HG02981 (cell line): Measurements from ENCODE around the gene RARRES1.

Source experiments
- ATAC-seq: cut with Tn5 transposase; IDR thresholded peaks from one replicate; pipeline ENCODE4 v1.9.1; 2021; ENCODE audit warnings: mild to moderate bottlenecking, moderate library complexity; ENCODE audit not compliant: unreplicated experiment

The RARRES1 gene

DNA sequence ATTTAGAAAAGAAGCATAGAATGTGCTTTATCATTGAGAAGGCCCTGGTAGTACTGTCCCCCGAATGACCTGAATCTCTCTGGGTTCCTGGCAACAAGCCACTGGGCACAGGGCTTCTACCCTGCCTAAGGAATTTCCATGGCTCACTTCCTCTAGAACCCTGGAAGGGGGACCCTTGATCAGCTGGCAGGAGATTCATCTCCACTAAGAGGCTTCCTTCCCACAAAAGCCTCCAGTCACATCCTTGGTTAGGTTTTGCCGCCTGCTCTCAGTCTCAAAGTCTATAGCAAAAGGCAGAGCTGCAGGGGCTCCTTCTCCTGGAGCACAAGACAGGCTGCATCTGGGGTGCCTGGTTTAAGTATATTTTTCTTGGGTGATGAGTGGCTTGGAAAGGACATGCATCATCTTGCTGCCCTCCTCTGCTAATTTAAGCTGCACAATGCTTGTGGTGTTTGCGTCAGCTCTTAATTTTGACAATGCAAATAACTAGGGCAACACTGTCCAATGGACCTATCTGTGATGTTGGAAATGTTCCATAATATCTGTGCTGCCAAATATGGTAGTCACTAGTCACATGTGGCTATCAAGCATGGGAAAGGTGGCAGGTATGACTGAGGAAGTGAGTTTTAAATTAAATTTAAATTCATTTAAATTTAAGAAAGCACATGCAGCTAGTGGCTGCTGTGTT lies 33.4 kb upstream of the RARRES1 start:
- ATAC-seq: no peak

DNA sequence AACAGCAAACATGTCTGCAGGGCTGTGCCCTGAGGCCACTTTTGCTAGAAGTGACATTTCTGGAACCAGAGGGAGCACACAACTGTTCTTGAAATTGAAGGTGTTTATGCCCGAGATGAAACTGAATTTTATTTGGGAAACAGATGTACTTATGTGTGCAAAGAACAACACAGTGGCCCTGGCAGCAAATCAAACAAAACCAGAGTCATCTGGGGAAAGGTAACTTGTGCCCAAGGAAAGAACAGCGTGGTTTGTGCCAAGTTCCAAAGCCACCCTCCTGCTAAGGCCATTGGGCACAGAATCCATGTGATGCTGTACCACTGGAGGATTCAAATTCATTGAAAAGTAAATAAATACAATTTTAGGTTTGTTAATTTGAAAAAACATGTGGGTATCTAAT lies 31.2 kb upstream of the RARRES1 start:
- ATAC-seq: no peak

DNA sequence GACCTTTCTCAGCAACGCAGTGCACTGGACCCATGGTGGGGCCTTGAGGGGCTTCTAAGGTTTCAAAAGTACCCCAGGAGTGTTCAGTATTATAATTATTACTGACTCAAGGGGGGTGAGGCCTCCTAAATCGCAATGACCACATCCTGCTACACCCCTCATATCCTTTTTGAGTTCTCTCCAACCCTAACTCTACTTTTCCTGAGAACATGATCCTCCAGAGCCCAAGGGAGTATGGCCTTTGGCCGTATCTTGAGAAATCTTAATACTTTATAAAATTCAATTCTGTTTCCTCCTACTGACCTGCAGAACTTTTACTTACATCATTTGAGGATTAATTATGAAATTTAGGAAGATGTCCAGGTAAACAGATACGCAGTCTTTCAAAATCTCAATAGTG lies 30.4 kb upstream of the RARRES1 start:
- no peak for ATAC-seq

DNA sequence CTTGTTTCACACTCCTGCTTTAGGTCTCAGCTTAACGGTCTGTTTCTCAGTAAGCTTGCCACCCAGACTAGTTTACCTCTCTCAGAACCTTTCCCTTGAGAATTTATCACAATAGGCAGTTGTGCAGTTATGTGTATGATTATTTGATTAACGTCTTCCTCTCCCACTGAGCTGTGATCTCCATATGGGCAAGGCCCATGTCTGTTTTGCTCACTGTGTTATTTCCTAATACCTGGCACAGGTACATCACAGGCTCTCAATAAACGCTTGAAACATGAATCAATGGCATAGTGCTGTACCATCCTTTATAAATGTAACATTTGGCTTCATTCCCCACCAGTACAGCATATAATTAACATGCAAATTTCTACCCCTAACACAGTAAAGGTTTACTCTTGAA lies 29.1 kb upstream of the RARRES1 start:
- no peak for ATAC-seq

DNA sequence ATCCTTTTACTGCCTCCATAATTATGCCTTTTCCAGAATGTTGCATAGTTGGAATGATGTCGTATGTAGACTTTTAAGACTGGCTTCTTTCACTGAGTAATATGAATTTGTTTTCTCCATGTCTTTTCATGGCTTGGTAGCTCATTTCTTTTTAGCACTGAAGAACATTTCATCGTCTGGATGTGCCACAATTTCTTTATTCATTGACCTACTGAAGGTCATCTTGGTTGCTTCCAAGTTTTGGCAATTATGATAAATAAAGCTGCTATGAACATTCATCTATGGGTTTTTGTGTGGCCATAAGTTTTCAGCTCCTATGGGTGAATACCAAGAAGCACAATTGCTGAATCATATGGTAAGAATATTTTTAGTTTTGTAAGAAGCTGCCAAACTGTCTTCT lies 23.2 kb upstream of the RARRES1 start:
- ATAC-seq: no peak

DNA sequence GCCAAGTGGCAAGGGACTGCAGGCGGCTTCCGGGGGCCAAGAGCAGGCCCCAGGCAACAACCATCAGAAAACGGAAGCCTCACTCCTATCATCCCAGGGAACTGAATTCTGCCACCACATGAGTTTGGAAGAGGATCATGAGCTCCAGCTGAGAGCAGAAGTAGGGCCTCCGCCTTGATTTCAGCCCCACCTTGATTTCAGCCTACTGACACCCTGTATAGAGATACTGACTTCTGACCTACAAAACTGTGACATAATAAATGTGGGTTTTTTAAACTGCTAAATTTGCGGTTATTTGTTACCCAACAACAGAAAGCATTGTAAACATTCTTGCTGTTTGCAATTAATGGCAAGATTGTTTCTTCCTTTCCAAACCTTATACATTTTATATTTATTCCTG lies 21.6 kb upstream of the RARRES1 start:
- no peak for ATAC-seq

DNA sequence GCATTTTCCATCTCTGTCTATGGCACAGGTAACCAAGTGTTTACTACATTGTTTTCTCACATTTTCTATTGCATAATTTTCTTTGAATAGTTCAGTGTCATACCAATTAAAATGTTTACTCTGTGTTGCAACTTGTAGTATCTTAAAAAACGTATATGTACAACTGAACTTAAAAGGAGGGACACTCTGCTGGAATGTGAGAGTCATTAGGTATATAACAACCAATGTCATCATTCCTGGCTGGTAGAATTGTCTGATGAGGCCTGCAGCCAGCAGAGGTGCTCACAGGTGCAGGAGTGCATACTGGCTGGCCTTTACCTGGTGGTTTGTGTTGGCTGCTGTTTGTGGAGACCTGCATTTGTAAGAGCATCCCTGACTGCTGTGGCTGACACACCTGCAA lies 19.1 kb upstream of the RARRES1 start:
- no peak for ATAC-seq

DNA sequence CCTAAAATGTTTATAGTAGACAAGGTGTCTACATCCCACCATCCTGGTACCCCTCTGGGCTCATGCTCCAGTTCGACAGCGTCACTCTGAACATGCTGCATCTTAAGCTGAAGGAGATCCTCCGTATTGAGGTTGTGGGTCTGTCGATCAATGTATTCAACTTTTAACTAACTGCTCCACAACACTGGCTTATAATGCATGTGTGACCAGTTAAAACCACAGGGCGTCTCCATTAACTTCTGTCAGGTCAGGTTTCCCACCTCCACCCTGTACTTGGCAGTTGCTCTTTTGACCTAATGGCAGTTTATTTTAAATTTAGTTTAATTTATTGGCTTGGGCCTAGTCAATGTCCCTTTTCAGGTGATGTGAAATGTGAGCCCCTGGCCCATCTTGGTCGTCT lies 17.8 kb upstream of the RARRES1 start:
- no peak for ATAC-seq

DNA sequence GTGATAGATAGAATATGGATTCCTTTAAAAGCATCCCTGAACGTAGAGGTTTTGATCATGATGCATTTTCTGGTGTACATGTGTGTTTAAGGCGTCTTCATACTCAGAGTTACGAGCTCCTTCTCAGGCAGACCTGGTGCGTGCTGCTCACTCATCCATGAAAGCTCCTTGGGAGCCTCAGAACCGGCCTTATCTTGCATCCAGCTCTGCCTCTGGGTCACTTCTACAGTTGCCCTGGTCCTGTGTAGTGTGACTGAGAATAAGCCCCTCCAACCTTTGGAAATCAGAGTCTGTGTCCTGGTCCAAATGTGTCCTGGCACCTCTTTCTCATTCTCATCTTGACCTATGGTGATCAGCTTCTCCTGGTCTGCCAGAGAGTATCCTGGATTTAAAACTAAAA lies 17.3 kb upstream of the RARRES1 start:
- no peak for ATAC-seq

DNA sequence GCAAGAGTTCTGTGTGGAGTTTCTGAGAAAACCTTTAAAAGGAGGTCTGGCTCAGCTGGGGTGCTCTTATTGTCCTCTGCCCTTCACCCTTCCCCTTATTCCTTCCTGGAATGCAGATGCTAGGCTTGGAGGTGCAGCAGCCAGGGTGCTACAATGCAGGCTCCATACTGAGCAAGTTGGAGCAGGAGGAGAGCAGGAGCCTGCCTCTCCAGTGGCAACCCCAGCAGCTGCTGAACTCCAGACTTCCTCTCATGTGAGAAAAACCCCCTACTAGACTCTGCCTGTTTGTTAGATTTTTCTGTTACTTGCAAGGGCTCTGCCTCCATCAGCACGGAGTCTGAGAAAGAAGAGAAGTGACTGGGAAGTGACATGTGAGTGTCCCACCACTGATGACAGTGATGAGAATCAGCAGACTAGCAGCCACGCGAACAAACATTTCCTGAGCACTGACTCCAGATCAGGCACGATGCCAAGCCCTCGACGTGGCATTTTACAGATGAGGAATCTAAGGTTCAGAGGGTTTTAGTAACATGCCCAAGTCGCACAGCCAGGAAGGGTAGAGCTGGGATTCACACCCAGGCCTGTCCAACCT lies 16.1 kb upstream of the RARRES1 start:
- no peak for ATAC-seq

DNA sequence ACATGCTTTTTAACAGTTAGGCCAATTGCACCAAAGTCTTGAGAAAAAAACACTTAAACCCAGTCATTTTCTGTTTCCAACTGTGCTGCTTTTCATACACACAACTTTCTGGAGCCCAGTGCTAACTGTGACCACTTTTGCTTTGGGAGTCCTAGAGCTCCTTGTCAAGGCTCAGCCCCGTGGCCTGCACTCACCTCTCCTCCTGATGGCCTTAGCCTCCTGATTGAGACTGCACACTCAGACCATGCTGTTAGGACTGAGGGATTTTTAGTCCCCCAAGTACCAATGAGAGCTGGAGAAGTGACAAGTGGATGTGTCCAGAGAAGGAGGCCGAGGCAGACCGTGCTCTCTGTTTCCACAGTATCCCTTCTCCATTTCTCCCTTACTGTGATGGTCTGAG lies 15.2 kb upstream of the RARRES1 start:
- no peak for ATAC-seq

DNA sequence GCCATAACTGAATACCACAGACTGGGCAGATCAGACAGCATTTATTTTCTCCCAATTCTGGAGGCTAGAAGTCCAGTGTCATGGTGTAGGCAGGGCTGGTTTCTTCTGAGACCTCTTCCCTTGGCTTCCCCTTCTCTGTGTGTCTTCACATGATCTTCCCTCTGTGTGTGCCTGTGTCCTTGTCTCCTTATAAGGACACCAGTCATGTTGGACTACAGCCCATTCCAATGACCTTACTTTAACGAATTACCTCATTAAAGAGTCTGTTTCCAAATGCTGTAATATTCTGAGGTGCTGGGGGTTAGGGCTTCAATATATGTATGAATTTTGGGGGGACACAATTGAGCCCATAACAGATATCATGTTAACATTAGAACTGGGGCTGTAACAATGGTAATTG lies 13.3 kb upstream of the RARRES1 start:
- ATAC-seq: no peak

DNA sequence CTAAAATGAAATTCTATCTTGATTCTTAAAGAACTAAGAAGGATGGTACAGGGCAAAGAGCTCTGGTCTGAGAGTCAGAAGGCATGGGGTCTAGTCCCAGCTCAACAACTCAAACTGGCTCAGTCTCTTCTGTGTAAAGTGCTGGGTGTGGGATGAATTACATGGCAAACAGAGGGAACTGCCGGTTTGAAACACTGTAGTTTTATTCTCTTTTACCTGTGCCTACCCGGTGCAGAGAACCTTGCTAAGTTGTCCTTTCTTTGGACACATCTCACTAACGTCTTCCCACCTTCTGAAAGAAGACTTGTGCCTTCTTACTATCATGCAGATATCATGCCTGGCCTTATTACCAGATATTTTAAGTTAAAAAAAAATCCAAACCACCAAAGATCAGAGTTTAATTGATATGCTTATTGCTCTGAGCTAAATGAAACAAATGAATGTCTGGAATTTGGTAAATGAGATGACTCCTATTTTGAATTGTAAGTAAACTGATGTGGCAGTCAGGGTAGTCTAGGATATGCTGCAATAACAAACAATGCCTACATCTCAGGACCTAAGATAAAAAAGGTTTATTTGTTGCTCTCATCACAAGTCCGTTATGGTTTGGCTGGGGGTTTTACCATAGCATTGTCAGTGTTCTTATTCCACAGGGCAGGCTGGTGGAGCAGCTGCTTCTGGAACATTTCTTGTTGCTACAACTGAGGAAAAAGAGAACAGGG lies 12.5 kb upstream of the RARRES1 start:
- ATAC-seq: no peak

DNA sequence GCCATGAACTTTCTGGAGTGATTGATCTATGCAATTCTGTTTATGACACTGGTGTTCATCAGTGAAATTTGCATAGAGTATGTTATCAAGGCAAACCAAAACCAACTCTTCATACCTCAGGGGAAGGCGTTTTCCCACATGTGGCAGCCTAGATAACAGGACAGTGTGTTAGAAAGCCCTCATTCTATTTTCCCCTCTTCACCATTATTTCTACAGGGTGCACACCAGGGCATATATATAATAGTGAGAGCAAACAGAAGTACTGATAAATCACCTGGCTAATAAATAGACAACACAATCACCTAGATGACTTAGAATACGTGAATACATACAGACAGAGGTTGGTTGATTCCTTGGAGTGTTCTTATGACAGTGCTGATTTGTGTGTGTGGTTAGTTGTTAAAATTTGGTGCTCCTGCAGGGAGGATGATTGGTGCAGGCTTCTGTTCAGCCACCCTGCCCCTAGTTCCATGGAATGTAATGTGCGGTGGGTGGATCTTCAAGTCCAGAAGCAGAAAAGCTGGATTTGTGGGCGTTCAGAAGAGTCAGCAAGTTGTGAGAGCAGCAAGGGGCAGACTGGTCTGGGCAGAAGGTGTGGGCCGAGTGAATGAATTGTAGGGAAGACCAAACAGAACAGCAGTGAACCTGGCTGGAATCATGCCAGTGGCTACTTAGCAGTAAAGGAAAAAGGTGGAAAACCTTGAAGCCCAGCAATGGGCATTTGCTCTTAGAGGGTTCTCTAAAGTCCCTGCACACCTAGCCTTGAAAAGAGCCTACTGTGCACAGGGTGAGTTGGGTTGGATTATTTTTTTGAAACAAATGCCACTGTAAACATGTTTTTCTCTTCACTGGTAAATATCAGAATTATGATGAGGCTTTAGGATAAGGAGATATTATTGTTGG lies 11.7 kb upstream of the RARRES1 start:
- no peak for ATAC-seq

DNA sequence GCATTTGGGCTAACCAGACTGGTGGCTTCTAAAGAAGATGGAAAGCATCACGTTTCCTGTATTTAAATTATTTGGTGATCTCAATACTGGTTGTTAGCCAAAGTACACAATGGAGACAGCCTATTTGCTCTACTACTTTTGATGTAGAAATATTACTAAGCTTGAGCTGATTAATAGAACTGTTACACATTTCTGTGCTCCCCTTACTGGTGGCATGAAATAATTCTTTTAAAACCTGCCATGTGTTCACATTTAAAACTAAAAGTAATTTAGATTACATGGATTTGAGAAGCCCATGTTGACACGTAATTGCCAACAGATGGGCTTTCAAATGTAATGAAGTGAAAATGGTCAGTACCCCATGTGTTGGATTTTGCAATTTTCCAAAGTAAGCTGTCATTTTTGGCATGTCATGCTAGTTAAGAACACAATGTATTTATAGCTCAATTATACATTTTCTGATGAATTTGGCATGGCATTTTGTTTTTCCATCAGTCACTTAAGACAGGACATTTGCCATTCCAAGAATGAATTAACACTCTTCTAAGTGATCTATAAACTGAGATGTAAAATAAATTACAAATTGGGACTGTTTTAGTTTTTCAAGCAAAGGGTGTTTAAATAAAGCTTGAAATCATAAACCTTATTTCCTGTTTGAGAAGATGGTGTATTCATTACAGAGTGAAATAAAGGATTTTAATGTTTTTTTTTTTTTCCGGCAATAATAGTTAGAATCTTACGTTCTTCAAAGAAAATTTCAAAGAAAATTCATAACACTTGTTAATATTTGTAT lies 10.8 kb upstream of the RARRES1 start:
- no peak for ATAC-seq

DNA sequence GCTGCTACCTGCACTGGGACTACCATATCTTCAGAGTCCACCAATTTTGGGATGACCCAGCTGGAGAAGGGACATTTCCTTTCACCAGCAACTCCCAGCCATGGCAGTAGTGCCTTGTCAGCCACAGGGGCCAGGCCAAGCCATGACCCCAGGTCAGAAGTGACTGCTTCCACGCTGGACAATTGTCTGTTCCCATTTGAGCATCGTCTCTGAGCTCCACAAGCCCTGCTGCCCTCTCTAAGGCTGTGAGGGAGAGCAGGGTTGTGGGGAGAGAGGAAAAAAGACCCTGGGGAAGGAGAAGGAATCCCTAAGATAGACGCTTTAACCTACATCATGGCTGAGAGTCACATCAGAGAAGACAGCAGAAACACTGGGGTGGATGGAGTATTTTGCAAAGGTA lies 7.4 kb upstream of the RARRES1 start:
- ATAC-seq: no peak

DNA sequence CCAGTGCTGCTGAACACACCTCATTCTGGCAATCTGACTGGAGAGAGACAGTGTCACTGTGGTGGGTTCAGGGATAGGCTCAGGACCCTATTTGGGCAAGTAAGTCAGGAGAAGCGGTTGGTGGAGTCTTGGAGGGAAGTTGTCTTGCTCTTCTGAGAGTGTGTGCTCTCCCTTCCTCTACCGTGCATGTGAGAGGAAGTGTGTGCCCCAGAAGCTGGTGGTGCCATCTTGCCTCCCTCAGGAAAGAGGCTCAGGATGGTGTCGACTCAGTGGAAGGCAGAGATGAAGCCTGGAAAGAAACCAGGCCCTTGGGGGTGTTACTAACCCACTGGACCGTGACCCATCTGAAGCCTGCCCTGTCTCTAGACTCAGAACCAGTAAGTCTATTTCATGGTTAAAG lies 6.8 kb upstream of the RARRES1 start:
- no peak for ATAC-seq

DNA sequence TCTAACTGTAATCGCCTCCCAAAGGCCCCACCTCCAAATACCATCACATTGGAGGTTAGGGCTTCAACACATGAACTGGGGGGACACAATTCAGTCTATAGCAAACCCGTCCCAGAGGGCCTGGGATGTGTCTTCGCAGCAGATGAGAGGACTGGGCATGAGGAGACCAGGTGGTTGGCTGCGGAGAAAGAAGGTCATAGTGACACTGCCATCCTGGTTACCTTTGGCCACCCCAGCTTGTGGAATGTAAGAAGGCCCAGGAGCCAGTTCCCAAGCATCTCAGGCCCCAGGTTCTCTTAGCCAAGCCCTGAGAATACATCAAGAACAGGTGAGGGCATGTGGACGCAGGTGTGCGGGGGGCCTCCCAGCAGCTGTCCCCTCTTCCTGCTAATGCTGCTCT lies 6.4 kb upstream of the RARRES1 start:
- no peak for ATAC-seq

DNA sequence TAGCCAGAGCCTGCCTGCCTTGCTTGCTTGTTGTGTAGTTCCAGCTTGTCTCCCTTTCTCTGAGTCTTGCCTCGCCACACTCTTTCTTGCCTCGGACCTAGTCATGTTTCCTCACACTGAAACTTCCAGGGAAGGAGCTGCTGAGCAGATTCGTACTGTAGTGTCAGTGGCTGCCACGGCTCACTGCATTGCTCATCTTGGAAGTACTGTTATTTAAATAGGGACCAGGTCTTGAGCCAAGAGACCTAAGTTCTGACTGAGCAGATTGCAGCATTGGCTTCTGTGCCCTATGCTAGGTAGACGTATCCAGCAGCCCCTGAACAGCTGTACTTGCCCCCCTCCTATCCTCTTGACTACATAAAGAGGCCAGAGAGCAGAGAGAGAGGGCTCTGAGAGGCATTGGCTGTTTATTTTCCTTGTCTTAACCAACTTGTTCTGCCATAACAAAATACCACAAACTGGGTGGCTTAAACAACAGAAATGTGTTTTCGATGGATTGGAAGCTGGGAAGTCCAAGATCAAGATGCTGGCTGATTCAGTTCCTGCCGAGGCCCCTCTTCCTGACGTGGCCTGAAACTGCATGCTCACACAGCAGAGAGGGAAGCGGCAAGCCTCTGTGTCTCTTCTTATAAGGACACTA lies 5.8 kb upstream of the RARRES1 start:
- no peak for ATAC-seq

DNA sequence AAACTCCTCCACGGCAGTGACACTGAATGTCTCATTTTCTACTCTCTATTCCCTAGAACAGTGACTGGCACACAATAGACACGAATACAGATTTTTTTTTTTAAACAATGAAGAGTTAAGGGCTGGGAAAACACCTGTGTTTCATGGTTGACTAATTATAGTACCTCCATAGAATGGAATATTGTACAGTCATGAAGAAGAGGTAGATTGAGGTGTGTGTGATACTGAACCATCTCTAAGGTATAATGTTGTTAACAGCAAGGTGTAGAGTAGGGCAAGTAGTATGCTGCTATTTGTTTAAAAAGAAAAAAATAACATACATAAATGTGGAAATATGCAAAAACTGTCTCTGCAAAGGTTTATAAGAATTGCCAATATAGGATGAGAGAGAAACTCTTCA lies 5.2 kb upstream of the RARRES1 start:
- no peak for ATAC-seq
